ENCODE data around the gene PRKX. TPM values are rescaled to one million over a fixed set of nuclear protein-coding genes. Genes with fewer than 3 reads are reported as not detected.

PRKX gene
- 7.9 and 13.3 TPM in 2 replicates for total RNA-seq

DNA sequence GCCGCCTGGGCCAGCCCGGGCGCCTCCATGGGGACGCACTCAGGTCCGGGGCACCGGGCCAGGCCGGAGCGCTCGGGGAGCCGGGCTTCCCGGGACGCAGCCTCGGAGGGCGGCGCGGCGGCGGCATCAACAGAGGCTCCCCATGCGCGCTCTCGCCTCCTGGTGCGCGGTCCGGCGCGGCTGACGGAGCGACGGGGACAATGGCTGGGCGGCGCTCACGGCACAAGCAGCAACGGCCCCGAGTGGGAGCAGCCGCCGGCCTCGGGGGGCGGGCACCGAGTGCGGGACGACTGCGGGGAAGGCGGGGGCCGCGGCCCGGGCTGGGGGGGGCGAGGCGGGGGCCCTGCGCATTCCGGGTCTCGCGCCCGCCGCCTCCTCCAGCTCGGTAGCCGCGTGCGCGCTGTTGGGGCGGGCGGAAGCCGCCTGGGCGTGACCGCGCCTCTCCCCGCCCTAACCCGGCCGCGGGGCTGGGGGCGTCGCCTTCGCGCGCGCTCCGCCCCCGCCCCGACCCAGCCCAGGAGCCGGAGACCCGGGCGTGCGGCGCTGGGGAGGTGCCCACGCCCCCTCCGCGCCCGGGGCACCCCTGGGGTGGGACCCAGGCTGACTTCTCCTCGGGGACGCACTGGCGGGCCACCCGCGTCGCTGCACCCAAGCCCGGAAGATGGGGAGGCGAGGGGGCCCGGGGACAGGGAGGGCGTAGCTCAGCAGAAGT is at the start of gene PRKX:
TSS of gene PRKX (minus strand) at position 425 of the 712 bp plus-strand sequence. CDS start at position 29, 396 bp downstream.

Small RNA genes within 50 kb of the gene (small RNA-seq; reads per million reads assigned to genes)
- gene RF00019 (not detected), gene RNU6-114P (not detected)
